HG02870 (cell line): Measurements from ENCODE around the gene NFU1.
"Not testable (repeated sequence)": the region's sequence is repeated elsewhere in the genome, so short reads cannot be mapped to it uniquely, and the experiment has no call there.

Source experiments
- ATAC-seq: cut with Tn5 transposase; IDR thresholded peaks from one replicate; pipeline ENCODE4 v1.9.1; 2021; ENCODE audit warnings: mild to moderate bottlenecking, moderate library complexity; ENCODE audit not compliant: unreplicated experiment

Gene NFU1

DNA sequence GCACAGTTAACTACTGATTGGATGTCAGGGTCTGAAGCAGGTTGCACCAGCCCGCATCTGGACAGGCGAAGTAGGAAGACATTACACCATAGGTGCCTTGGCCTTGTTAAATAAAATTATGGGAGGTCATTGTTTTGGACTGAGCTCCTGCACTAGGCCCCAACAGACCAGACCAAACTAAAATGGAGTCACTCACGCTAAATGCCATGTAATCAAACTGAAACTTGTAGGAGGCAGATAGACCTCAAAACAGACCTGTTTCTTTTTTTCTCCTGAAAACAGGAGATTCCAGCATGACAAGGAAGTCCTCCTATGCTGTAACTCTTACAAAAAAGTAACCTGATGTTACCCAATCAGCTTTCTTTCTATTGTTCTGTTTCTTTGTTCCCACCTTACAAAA, 15.5 kb upstream of the NFU1 start:
- ATAC-seq, result no peak

GRCh38 chr2:69450735-69451416, 13.6 kb upstream of the NFU1 start:
- ATAC-seq, result no peak

DNA sequence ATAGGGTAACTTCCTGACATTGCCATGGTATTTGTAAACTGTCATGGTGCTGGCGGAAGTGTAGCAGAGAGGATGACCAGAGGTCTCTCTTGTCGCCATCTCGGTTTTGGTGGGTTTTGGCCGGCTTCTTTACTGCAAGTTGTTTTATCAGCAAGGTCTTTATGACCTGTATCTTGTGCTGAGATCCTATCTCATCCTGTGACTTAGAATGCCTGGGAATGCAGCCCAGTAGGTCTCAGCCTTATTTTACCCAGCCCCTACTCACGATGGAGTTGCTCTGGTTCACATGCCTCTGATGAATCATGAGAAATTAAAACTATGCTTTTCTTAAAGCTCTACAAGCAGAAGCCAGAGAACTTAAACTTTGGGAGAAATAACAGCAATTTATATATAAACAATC, 12.7 kb upstream of the NFU1 start:
- ATAC-seq, result no peak

DNA sequence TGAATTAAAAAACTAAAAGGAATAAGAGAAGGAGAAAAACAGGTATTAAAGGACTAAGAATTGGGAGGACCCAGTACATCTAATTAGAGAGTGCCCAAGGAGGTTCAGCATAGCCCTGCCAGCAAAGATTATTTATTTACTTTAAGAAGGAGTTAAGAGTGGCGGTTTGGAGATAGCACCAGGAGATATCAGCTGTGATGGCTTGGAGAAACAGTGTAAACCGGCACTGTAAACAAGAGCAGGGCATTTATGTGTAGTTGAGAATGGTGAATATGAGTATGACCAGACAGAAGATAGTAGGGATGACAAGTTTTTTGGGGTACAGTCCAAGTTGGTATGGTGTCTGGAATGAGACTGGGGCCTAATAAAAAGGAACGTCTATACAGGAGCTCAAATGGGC, 6.4 kb upstream of the NFU1 start:
- ATAC-seq, result not testable (repeated sequence)

DNA sequence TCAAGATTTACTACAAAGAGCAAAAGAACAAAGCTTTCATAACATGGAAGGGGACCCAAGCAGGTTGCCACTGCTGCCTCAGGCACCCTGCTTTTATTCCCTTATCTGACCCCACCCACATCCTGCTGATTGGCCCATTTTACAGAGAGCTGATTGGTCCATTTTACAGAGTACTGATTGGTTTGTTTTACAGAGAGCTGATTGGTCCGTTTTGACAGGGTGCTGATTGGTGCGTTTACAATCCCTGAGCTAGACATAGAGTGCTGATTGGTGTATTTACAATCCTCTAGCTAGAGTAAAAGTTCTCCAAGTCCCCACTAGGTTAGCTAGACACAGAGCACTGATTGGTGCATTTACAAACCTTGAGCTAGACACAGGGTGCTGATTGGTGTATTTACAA, 2.3 kb upstream of the NFU1 start:
- not testable (repeated sequence) for ATAC-seq

GRCh38 chr2:69438580-69438979, 1.3 kb upstream of the NFU1 start:
- ATAC-seq, result no peak

DNA sequence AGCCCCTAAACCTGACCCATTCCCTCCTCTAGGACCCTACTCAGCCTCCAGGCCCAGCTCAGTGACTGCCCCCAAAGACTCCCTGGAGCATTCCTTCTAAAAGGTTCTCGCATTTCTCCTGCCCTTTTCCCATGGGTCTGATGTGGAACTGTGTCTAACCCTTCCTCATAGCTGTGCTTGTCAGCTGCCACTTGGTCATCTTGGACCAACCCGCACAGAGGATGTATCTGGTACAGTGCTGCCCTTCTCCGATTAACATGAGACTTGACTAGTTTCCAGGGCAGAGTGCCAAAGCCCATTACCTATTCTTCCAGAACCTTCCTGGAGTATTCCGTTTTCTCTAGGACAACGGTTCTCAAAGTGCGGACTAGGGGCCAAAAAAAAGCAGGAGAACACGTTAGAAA, 518 bp upstream of the NFU1 start:
- ATAC-seq, result no peak

GRCh38 chr2:69436596-69436937, 668 bp downstream of the NFU1 start:
- ATAC-seq, result no peak

GRCh38 chr2:69434753-69435152, 2.5 kb downstream of the NFU1 start:
- ATAC-seq, result no peak

GRCh38 chr2:69429491-69430183, 7.6 kb downstream of the NFU1 start:
- no peak for ATAC-seq

DNA sequence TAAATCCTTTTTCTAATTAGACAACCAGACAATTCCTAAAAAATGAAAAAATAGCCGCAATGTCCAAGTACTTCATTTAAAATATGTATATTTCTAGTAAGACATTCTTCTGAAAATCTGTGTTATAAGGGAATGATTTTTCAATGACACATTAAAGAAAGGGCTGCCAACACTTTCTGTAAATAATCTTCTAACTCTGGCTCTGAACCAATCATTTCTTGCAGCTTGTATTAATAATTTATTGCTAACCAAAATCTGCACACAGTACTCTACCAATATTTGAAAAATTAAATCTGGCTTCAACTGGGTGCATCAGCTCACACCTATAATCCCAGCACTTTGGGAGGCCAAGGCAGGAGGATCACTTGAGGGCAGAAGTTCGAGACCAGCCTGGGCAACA, 8.3 kb downstream of the NFU1 start:
- ATAC-seq, result no peak

GRCh38 chr2:69424419-69424818, 12.8 kb downstream of the NFU1 start:
- no peak for ATAC-seq

GRCh38 chr2:69422198-69422597, 15.0 kb downstream of the NFU1 start:
- ATAC-seq, result no peak

DNA sequence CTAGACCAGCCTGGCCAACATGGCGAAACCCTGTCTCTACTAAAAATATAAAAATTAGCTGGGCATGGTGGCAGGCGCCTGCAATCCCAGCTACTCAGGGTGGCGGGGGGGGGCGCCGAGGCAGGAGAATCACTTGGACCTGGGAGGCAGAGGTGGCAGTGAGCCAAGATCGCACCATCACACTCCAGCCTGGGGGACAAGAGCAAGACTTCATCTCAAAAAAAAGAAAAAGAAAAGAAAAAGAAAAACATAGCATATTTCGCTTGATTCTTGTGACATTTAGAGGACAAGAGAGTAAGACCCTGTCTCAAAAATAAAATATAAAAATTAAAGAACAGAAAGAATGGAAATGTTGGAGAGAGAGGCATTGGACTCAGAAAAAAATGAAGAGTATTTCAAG, 18.1 kb downstream of the NFU1 start:
- not testable (repeated sequence) for ATAC-seq

DNA sequence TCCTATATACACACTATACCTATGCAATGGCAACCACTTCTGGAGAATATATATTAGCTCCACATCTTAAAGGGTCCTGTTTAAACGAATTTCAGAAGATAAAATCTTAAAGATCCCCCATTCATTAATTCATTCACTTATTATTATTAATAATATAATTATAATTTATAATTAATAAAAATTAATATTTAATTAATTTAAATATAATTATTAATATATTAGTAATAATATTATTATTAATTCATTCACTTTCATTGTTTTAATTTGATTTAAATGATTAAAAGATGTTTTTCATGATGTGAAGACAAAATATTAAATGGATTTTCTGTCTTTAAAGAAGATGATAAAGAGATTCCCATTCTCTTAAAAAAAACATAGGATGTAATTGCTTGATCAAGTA, 21.1 kb downstream of the NFU1 start:
- ATAC-seq, result no peak

DNA sequence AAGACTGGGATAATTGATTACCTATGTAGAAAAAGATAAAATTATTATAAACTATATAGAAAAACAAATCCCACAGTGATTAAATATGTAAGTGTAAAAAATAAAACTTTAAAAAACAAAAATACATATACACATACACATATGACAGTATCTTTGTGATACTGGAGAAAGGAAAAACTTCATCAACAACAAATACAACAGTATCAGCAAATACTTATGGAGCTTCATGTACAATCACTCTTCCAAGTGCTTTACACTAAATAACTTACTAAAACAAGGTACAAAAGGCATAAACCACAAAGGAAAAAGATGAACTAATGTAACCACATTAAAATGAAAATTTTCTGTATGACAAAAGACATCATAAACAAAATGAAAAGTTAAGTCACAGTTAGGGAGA, 26.1 kb downstream of the NFU1 start:
- ATAC-seq, result no peak

DNA sequence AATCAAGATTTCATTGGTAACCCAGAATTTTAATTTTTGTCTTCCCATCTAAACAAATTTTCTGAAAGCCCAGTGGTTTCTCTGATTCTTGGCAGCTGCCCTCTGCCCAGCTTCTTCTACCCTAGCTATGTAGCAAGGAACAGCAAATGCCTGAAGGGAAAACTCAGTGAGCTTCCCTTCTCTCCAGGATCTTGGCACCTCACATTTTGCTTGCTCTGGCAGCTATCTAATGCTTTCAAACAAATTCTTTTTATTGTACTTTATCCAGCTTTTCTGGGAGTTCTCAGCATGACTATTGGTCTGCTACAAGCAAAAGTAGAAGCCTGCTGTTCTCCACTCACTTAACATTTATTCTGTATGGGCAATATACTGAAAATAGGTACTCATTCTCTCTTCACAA, 31.9 kb downstream of the NFU1 start:
- no peak for ATAC-seq

GRCh38 chr2:69400121-69400520, 37.1 kb downstream of the NFU1 start:
- ATAC-seq, result no peak

DNA sequence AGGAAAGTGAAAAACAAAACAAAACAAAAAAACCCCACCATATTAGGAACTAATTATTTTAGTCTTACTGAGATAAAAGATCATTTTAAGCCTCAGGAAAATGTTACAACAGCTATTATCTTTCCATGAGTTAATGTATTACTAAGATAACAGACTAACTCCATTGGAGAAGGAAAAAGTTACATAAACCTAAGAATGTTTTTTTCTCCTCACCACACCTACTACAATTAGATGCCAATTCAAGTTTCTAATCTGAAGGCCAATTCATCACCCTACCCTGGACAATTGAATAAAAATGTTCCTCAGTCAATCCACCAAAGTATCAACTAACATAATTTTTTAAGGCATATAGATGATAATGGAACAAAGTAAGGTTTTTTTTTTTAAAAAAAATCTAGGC, 40.0 kb downstream of the NFU1 start:
- no peak for ATAC-seq

DNA sequence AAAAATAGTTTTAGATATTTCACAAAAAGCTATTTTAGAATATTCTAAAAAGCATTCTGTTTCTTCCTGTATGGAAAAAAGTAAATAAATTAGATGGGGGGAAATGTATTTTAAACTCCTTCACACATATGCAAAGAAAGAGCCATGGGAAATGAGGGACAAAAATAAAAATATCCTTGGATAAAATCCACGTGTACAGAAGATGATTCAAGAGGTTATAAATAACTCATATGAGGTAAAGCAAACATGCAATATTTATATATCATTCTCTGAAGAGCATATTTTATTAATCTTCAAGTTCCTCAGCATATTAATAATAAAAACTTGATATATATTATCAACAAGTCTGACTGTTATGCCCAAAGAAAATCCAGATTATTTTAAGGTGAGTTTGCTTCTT, 41.4 kb downstream of the NFU1 start:
- no peak for ATAC-seq

DNA sequence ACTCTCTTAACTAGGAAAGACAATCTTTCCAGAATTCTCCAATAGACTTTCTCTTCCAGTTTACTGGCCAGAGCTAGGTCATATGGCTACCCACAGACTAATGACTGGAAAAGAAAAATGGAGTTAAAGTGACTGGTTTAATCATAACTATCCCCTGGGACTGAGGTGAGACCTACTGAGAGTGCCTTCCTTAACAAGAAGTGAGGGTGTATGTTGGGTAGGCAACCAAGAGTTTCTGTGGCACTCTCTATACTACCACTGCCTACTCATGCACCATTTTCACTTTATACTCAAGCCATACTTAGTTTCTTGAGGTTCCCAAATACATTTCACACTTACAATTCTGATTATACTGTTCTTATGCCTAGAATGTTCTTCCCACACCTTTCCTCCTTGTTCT, 43.3 kb downstream of the NFU1 start:
- ATAC-seq, result no peak

- ATAC-seq, result no peak
Observed at GRCh38 chr2:69390471-69390870, 46.8 kb downstream of the NFU1 start.

DNA sequence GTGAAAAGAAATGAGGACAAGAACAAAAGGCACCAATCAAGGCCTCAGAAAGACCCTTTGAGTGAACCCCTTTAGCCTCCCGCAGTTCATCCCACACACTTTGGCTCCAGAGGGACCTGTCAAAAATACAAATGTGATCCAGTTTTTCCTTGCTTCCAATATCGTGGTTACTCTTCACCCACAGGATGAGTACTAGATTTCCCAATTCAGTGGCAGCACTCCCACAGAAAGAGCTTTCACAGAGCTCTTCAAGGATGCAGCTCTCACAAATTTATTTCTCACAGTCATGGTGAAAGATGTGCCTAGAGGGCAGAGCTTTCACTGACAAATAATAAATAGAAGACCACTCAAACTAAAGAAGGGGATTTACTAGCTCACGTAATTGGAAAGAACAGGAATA, 47.2 kb downstream of the NFU1 start:
- no peak for ATAC-seq
